ENCODE results near the gene GALNT18. TPM values are rescaled to one million over a fixed set of nuclear protein-coding genes. Genes with fewer than 3 reads are reported as not detected.

The GALNT18 gene
- total and polyA plus RNA-seq, 2 experiments from 2014 or later: 4.3 to 10.8 TPM

- no peak for TF ChIP-seq CTCF (conservative IDR thresholded peaks at IDR 0.05; ENCODE audit: low read depth in 2 of 2)
- TF ChIP-seq NANOG (IDR thresholded peaks at IDR 0.05; ENCODE audit: borderline replicate concordance): no peak
- TF ChIP-seq REST (IDR thresholded peaks at IDR 0.05; ENCODE audit: unreplicated experiment): no peak
Measured at GRCh38 chr11:11615086-11615485, 6.7 kb downstream of the GALNT18 start (continued).

GRCh38 chr11:11612439-11612838 is 9.4 kb downstream of the GALNT18 start:
- Histone ChIP-seq H3K27ac (ENCODE audit: low read depth) (no peak overlapping the region), H3K79me2 (replicated peaks; ENCODE audit: insufficient read depth) (peaks cover 7% of the 10 kb centered on the region; the same call in 1 of the 2 replicates), H3F3A (replicated peaks; ENCODE audit: low read depth) (no peaks in the 10 kb centered on the region), H3K36me3 (ENCODE audit: insufficient read depth) (no peaks in the 10 kb centered on the region), H4K20me1 (replicated peaks; ENCODE audit: insufficient read depth) (0 out of 2 replicates have a peak, but pooled peaks cover 6% of the 10 kb centered on the region), H2AFZ (no peak overlapping the region), H3K4me1 (ENCODE audit: insufficient read depth) (no peaks in the 10 kb centered on the region), H3K27me3 (ENCODE audit: insufficient read depth) (no peaks in the 10 kb centered on the region), H3K4me3 (no peak overlapping the region), H3K4me2 (no peak overlapping the region), H3K9me2 (ENCODE audit: insufficient read depth) (no peaks in the 10 kb centered on the region)
- ATAC-seq: no peak
- Mint-ChIP-seq H3K27me3 (ENCODE audit: insufficient read depth, low read depth, poor library complexity) (peaks cover 2% of the 10 kb centered on the region), H3K4me3 (no peak overlapping the region), H3K9me3 (no peaks in the 10 kb centered on the region), H3K4me1 (peaks cover 9% of the 10 kb centered on the region), H3K27ac (no peak overlapping the region), H3K36me3 (ENCODE audit: low read depth) (no peaks in the 10 kb centered on the region)
- DNase-seq (ENCODE audit: low spot score): no peak
- TF ChIP-seq ZNF462 (CRISPR knock-in tag; IDR thresholded peaks at IDR 0.05): no peak
- no peak for TF ChIP-seq CREB1 (CRISPR knock-in tag; IDR thresholded peaks at IDR 0.05; ENCODE audit: low read depth)
- no peak for TF ChIP-seq ZNF114 (CRISPR knock-in tag; IDR thresholded peaks at IDR 0.05)
- no peak for TF ChIP-seq REST (IDR thresholded peaks at IDR 0.05; ENCODE audit: unreplicated experiment)
- no peak for TF ChIP-seq STAT1 (IDR thresholded peaks at IDR 0.05; ENCODE audit: unreplicated experiment)
